ENCODE results near the gene PRUNE2. TPM values are rescaled to one million over a fixed set of nuclear protein-coding genes. Genes with fewer than 3 reads are reported as not detected.

PRUNE2 gene
- total RNA-seq, 1 donor from 2014 or later, result 8.7 TPM

- H3K4me1 ChIP-seq (ENCODE audit: insufficient read depth, low read length), result no peaks in the 10 kb centered on the region
- H4K20me1 ChIP-seq (ENCODE audit: insufficient read depth, low read length), result no peaks in the 10 kb centered on the region
- H3K79me2 ChIP-seq (ENCODE audit: insufficient read depth, low read length), result no peaks in the 10 kb centered on the region
- no peak overlapping the region for H3K4me3 Mint-ChIP-seq (ENCODE audit: unreplicated experiment)
- no peak overlapping the region for H3K4me2 ChIP-seq (ENCODE audit: low read length)
- H3K27ac Mint-ChIP-seq (ENCODE audit: unreplicated experiment), result no peak overlapping the region
- H3K9me3 ChIP-seq (ENCODE audit: insufficient read depth, low read depth, low read length), result no peaks in the 10 kb centered on the region
- no peak overlapping the region for H3K4me3 ChIP-seq (ENCODE audit: insufficient read depth, low read depth, low read length)
- peaks cover 6% of the 10 kb centered on the region for H3K4me1 Mint-ChIP-seq (ENCODE audit: low read depth, unreplicated experiment)
- peaks cover 2% of the 10 kb centered on the region for H3K27me3 ChIP-seq (ENCODE audit: insufficient read depth, low read length)
- peaks cover 2% of the 10 kb centered on the region for H3K36me3 Mint-ChIP-seq (ENCODE audit: low read depth, unreplicated experiment)
- H3K36me3 ChIP-seq (ENCODE audit: insufficient read depth, low read length), result no peaks in the 10 kb centered on the region
- no peak for FAIRE-seq
- no peak overlapping the region for H3K27ac ChIP-seq (ENCODE audit: low read depth, low read length)
- peaks cover 5% of the 10 kb centered on the region for H3K9me3 Mint-ChIP-seq (ENCODE audit: unreplicated experiment)
- no peak overlapping the region for H3K9ac ChIP-seq (ENCODE audit: low read length)
- H2AFZ ChIP-seq (ENCODE audit: low read depth, low read length), result no peak overlapping the region
- TF ChIP-seq, protein P1, sequence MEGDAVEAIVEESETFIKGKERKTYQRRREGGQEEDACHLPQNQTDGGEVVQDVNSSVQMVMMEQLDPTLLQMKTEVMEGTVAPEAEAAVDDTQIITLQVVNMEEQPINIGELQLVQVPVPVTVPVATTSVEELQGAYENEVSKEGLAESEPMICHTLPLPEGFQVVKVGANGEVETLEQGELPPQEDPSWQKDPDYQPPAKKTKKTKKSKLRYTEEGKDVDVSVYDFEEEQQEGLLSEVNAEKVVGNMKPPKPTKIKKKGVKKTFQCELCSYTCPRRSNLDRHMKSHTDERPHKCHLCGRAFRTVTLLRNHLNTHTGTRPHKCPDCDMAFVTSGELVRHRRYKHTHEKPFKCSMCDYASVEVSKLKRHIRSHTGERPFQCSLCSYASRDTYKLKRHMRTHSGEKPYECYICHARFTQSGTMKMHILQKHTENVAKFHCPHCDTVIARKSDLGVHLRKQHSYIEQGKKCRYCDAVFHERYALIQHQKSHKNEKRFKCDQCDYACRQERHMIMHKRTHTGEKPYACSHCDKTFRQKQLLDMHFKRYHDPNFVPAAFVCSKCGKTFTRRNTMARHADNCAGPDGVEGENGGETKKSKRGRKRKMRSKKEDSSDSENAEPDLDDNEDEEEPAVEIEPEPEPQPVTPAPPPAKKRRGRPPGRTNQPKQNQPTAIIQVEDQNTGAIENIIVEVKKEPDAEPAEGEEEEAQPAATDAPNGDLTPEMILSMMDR (IDR thresholded peaks at IDR 0.05; ENCODE audit: insufficient read depth, low read depth, low read length), result no peak
- DNase-seq (ENCODE audit: low read depth), result no peak
- H3K27me3 Mint-ChIP-seq (ENCODE audit: low read depth, unreplicated experiment), result peaks cover 11% of the 10 kb centered on the region
Measured at GRCh38 chr9:76608575-76609273, 297.2 kb downstream of the PRUNE2 start.

- TF ChIP-seq, protein P1 (IDR thresholded peaks at IDR 0.05; ENCODE audit: insufficient read depth, low read depth, low read length), result no peak
- no peak for TF ChIP-seq EZH2 (IDR thresholded peaks at IDR 0.05; ENCODE audit: insufficient read depth, low read length)
- Histone ChIP-seq H3K4me1 (ENCODE audit: insufficient read depth, low read length) (no peaks in the 10 kb centered on the region), H3K4me3 (ENCODE audit: insufficient read depth, low read depth, low read length) (no peak overlapping the region), H3K9me3 (ENCODE audit: insufficient read depth, low read depth, low read length) (no peaks in the 10 kb centered on the region), H2AFZ (ENCODE audit: low read depth, low read length) (no peak overlapping the region), H3K27ac (ENCODE audit: low read depth, low read length) (no peak overlapping the region), H3K27me3 (ENCODE audit: insufficient read depth, low read length) (peaks cover 2% of the 10 kb centered on the region), H4K20me1 (ENCODE audit: insufficient read depth, low read length) (no peaks in the 10 kb centered on the region), H3K36me3 (ENCODE audit: insufficient read depth, low read length) (no peaks in the 10 kb centered on the region), H3K9ac (ENCODE audit: low read length) (no peak overlapping the region), H3K79me2 (ENCODE audit: insufficient read depth, low read length) (no peaks in the 10 kb centered on the region), H3K4me2 (ENCODE audit: low read length) (no peak overlapping the region)
- H3K27ac Mint-ChIP-seq (ENCODE audit: unreplicated experiment), result no peak overlapping the region
- no peak for FAIRE-seq
- no peak overlapping the region for H3K4me3 Mint-ChIP-seq (ENCODE audit: unreplicated experiment)
- H3K27me3 Mint-ChIP-seq (ENCODE audit: low read depth, unreplicated experiment), result peaks cover 11% of the 10 kb centered on the region
- peaks cover 9% of the 10 kb centered on the region for H3K4me1 Mint-ChIP-seq (ENCODE audit: low read depth, unreplicated experiment)
- no peak for DNase-seq (ENCODE audit: low read depth)
- H3K36me3 Mint-ChIP-seq (ENCODE audit: low read depth, unreplicated experiment), result peaks cover 2% of the 10 kb centered on the region
- peaks cover 5% of the 10 kb centered on the region for H3K9me3 Mint-ChIP-seq (ENCODE audit: unreplicated experiment)
Measured at GRCh38 chr9:76607730-76608436, 298.0 kb downstream of the PRUNE2 start.
